ENCODE data around the gene SLC18A2.

- TF ChIP-seq CTCF (IDR thresholded peaks at IDR 0.05 in 2 of 3, conservative IDR thresholded peaks at IDR 0.05 in 1 of 3; ENCODE audit: insufficient read depth in 2 of 3, low read depth in 1 of 3, low read length in 3 of 3), result no peak
- no peak for TF ChIP-seq MEF2A (IDR thresholded peaks at IDR 0.05; ENCODE audit: control insufficient read depth, low read depth, low read length)
- TF ChIP-seq SMARCA5 (IDR thresholded peaks at IDR 0.05), result no peak
- no peak for TF ChIP-seq CHD2 (IDR thresholded peaks at IDR 0.05; ENCODE audit: low read depth, low read length)
- no peak for TF ChIP-seq NR3C1 (CRISPR knock-in tag; IDR thresholded peaks at IDR 0.05)
- TF ChIP-seq IRF2 (CRISPR knock-in tag; IDR thresholded peaks at IDR 0.05), result no peak
- TF ChIP-seq CREB1 (IDR thresholded peaks at IDR 0.05), result no peak
- no peak for TF ChIP-seq CREB1 (CRISPR knock-in tag; IDR thresholded peaks at IDR 0.05)
- TF ChIP-seq ELF4 (CRISPR knock-in tag; IDR thresholded peaks at IDR 0.05), result no peak
- TF ChIP-seq ZNF124 (CRISPR knock-in tag; IDR thresholded peaks at IDR 0.05), result no peak
Measured at GRCh38 chr10:117198088-117198487, 42.8 kb upstream of the SLC18A2 start.
